Activated naive CD8-positive, alpha-beta T cell treated with anti-CD3 and anti-CD28 coated beads, Interleukin-2, amount 10 ng/mL, durations not matched to agents 7 days and 5 days (primary cell): Measurements from ENCODE around the gene LHX4. TPM values are rescaled to one million over a fixed set of nuclear protein-coding genes. Genes with fewer than 3 reads are reported as not detected.

Experiments
- ATAC-seq: fragments of 150-1000 bp; cut with Tn5 transposase; one replicate; pipeline ENCODE4 v1.10.0; 2021; ENCODE audit warnings: low read depth, moderate library complexity
- POLR2A ChIA-PET: fragments of 350-600 bp; sonication (Branson Sonifier 250); formaldehyde crosslinking; loops from one replicate; lab custom pipeline; 2021; ENCODE audit warnings: antibody characterized with exemption; lab: Charles Lee
- DNase-seq: peaks from one replicate; pipeline ENCODE4 v3.0.0; 2021
- H3K27ac Mint-ChIP-seq: one replicate; pipeline ENCODE4 v1.8.0; 2022; ENCODE audit warnings: mild to moderate bottlenecking, mixed read lengths
- H3K27me3 Mint-ChIP-seq: one replicate; pipeline ENCODE4 v1.8.0; 2022; ENCODE audit warnings: mild to moderate bottlenecking, moderate library complexity, mixed read lengths
- H3K36me3 Mint-ChIP-seq: one replicate; pipeline ENCODE4 v1.8.0; 2021; ENCODE audit warnings: mild to moderate bottlenecking, mixed read lengths
- H3K4me1 Mint-ChIP-seq: one replicate; pipeline ENCODE4 v1.8.0; 2021; ENCODE audit warnings: mixed read lengths
- H3K4me3 Mint-ChIP-seq: one replicate; pipeline ENCODE4 v1.8.0; 2022; ENCODE audit warnings: mild to moderate bottlenecking, moderate library complexity, mixed read lengths
- H3K9me3 Mint-ChIP-seq: one replicate; pipeline ENCODE4 v1.8.0; 2021; ENCODE audit warnings: mixed read lengths
- total RNA-seq, 2 experiments: library from RNA; stranded (reverse); gene quantifications; one replicate each; pipeline ENCODE4 v1.2.3, GENCODE V29; 2021

Gene LHX4
- total RNA-seq, 2 experiments from 2014 or later, result not detected

DNA sequence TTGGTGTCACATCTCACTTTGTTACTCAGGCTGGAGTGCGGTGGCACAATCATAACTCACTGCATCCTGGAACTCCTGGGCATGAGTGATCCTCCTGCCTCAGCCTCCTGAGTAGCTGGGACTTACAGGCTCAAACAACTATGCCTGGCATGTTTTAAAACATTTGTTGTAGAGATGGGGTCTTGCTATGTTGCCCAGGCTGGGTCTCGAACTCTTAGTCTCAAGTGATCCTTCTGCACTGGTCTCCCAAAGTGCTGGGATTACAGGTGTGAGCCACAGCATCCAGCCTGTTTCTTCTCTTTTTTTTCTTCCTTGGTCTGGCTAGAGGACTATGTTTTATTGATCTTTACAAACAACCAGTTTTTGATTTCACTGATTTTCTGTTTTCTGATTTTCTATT, 64.6 kb downstream of the LHX4 start:
- ATAC-seq, result no peak
- no peak overlapping the region for H3K27ac Mint-ChIP-seq
- no peaks in the 10 kb centered on the region for H3K27me3 Mint-ChIP-seq
- DNase-seq, result no peak
- peaks cover 15% of the 10 kb centered on the region for H3K4me1 Mint-ChIP-seq
- peaks cover 4% of the 10 kb centered on the region for H3K9me3 Mint-ChIP-seq
- peaks cover 24% of the 10 kb centered on the region for H3K36me3 Mint-ChIP-seq
- no peak overlapping the region for H3K4me3 Mint-ChIP-seq
- POLR2A ChIA-PET, result no interaction called here

DNA sequence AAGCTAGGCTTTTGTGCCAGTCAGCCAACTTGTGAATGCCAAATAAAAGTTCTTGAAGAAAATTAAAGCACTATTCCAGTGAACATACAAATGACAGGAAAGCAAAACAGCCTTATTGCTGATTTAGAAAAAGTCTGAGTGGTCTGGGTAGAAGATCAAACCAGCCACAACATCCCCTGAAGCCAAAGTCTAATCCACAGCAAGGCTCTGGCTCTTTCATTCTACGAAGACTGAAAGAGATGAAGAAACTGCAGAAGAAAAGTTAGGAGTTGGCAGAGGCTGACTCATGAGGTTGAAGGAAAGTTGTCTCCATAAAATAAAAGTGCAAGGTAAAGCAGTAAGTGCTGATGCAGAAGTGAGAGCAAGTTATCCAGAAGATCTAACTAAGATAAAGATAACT, 65.9 kb downstream of the LHX4 start:
- ATAC-seq, result peak; percentile 33
- POLR2A ChIA-PET, result no interaction called here
- no peaks in the 10 kb centered on the region for H3K27me3 Mint-ChIP-seq

DNA sequence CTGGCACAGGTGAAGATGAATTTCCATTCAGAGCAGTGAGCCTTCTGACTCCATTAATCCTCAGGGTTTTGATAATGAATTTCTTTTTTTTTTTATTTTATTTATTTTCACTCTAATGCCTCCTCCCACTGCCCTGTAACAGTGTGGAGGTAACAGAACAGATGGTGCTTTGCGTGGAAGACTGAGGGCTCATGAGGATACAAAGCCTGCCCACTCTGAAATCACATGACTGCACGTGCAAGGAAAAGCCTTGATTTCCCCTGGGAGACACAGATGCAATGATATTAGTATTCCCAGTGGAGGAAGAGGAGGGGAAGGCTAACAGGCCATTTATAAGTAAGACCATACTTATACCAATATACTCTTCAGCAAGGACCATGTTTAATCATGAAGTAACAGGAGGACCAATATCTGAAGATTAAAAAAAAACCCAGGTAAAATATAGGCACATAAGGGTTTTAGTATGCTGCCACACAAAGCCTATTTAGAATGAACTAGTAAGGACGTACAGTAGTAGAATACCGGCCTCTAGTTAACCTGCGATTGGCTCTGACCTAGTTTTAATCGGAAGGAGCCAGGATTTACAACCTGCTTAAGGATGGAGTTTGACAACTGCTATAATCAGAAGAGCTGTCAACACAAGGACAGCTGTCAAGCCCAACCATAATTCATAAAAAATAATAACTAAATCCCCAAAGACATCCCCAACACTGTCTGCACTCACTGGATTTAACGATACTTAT, 69.6 kb downstream of the LHX4 start:
- no peaks in the 10 kb centered on the region for H3K27me3 Mint-ChIP-seq
- no peak overlapping the region for H3K4me3 Mint-ChIP-seq
- POLR2A ChIA-PET, result no interaction called here
- H3K9me3 Mint-ChIP-seq, result peaks cover 1% of the 10 kb centered on the region
- DNase-seq, result no peak
- peaks cover 13% of the 10 kb centered on the region for H3K4me1 Mint-ChIP-seq
- H3K27ac Mint-ChIP-seq, result no peak overlapping the region
- peaks cover 12% of the 10 kb centered on the region for H3K36me3 Mint-ChIP-seq
- no peak for ATAC-seq

More for the DNA sequence above, 65.9 kb downstream of the LHX4 start:
- no peak overlapping the region for H3K4me3 Mint-ChIP-seq
- DNase-seq, result no peak
- H3K27ac Mint-ChIP-seq, result no peak overlapping the region
- H3K9me3 Mint-ChIP-seq, result peaks cover 4% of the 10 kb centered on the region
- peaks cover 12% of the 10 kb centered on the region for H3K4me1 Mint-ChIP-seq
- peaks cover 21% of the 10 kb centered on the region for H3K36me3 Mint-ChIP-seq

DNA sequence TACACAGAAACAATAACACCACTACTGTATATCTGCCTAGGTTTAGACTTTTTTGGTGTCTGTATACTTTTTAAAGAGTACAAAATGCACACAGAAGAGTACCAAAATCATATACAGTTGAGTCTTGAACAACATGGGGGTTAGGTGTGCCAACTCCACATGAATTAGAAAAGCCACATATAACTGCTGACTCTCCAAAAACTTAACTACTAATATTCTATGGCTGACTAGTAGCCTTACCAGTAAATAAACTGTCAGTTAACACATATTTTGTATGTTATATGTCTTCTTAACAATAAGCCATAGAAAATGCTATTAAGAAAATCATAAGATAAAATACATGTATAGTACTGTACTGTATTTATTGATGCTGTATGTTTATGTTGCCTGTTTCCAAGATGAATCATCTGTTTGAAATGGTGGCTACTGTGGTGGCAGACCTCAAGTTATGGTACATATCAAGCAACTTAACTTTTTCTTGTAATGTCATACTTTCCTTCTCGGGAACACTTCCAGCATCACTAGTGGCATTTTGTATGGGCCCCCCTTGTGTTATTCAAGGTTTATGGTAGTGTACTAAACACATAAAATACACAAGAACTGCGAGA, 71.2 kb downstream of the LHX4 start:
- peaks cover 12% of the 10 kb centered on the region for H3K36me3 Mint-ChIP-seq
- H3K9me3 Mint-ChIP-seq, result no peaks in the 10 kb centered on the region
- POLR2A ChIA-PET, result no interaction called here
- H3K4me1 Mint-ChIP-seq, result peaks cover 7% of the 10 kb centered on the region
- H3K4me3 Mint-ChIP-seq, result no peak overlapping the region
- H3K27ac Mint-ChIP-seq, result no peak overlapping the region
- H3K27me3 Mint-ChIP-seq, result no peaks in the 10 kb centered on the region
- DNase-seq, result no peak
- no peak for ATAC-seq

DNA sequence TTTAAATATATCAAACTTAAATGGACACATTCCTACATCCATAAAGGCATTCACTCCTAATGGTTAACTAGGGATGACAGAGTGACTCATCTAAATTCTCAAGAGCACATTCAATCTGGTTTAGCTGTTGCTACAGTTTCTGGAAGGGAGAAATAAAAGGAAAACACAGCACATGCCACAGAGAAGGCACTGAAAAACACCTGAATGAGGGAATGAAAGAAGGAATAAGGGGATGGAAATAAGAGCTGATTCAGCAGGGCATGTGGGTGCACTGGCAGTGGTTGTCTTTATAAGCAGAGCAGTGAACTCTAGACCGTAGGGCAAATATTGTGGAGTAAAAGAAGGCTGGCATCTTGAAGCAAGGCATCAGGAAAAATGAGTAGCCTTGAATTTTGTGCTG, 79.3 kb downstream of the LHX4 start:
- no peak for DNase-seq
- H3K4me3 Mint-ChIP-seq, result no peak overlapping the region
- ATAC-seq, result no peak
- no peak overlapping the region for H3K27ac Mint-ChIP-seq
- H3K36me3 Mint-ChIP-seq, result peaks cover 20% of the 10 kb centered on the region
- H3K27me3 Mint-ChIP-seq, result no peaks in the 10 kb centered on the region
- peaks cover 3% of the 10 kb centered on the region for H3K9me3 Mint-ChIP-seq
- H3K4me1 Mint-ChIP-seq, result no peaks in the 10 kb centered on the region
- POLR2A ChIA-PET, result no interaction called here

GRCh38 chr1:180310095-180310494, 80.0 kb downstream of the LHX4 start:
- peaks cover 20% of the 10 kb centered on the region for H3K36me3 Mint-ChIP-seq

GRCh38 chr1:180311011-180311730, 81.1 kb downstream of the LHX4 start:
- H3K27me3 Mint-ChIP-seq, result no peaks in the 10 kb centered on the region
- H3K4me3 Mint-ChIP-seq, result no peak overlapping the region
- no peaks in the 10 kb centered on the region for H3K4me1 Mint-ChIP-seq
- POLR2A ChIA-PET, result no interaction called here
- DNase-seq (no peak), ATAC-seq (no peak)
- H3K27ac Mint-ChIP-seq, result no peak overlapping the region
- H3K9me3 Mint-ChIP-seq, result peaks cover 3% of the 10 kb centered on the region
- peaks cover 19% of the 10 kb centered on the region for H3K36me3 Mint-ChIP-seq

More at GRCh38 chr1:180310095-180310494, 80.0 kb downstream of the LHX4 start:
- Mint-ChIP-seq H3K27ac (no peak overlapping the region), H3K4me1 (no peaks in the 10 kb centered on the region), H3K9me3 (peaks cover 3% of the 10 kb centered on the region), H3K4me3 (no peak overlapping the region), H3K27me3 (no peaks in the 10 kb centered on the region)
- no peak for DNase-seq
- no peak for ATAC-seq
- POLR2A ChIA-PET, result no interaction called here

DNA sequence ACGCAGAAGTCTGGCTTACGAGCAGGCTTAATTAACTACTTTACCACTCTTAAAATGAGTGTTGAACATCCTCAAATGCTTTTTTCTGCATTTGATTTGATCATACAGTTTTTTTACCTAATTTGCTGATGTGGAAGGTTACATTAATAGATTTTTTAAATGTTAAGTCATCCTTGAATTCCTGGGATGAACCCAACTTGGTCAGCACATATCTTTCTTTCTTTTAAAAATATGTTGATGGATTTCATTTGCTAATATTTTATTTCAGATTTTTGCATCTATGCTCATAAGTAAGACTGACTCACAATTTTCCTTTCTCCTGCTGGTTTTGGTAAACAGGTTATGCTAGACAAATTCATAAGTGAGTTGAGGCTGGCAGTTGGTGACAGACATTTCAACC, 82.9 kb downstream of the LHX4 start:
- ATAC-seq (no peak), DNase-seq (no peak)
- Mint-ChIP-seq H3K9me3 (no peaks in the 10 kb centered on the region), H3K4me3 (no peak overlapping the region), H3K4me1 (no peaks in the 10 kb centered on the region), H3K27me3 (no peaks in the 10 kb centered on the region), H3K36me3 (peaks cover 13% of the 10 kb centered on the region), H3K27ac (no peak overlapping the region)
- POLR2A ChIA-PET, result no interaction called here

- peaks cover 15% of the 10 kb centered on the region for H3K36me3 Mint-ChIP-seq
- POLR2A ChIA-PET, result no interaction called here
- DNase-seq, result no peak
These were observed 97.0 kb downstream of the LHX4 start for GRCh38 chr1:180327089-180327488.

More at GRCh38 chr1:180327089-180327488, 97.0 kb downstream of the LHX4 start:
- no peak overlapping the region for H3K27ac Mint-ChIP-seq
- H3K9me3 Mint-ChIP-seq, result peaks cover 11% of the 10 kb centered on the region
- H3K4me1 Mint-ChIP-seq, result no peaks in the 10 kb centered on the region
- no peak for ATAC-seq
- H3K4me3 Mint-ChIP-seq, result no peak overlapping the region
- no peaks in the 10 kb centered on the region for H3K27me3 Mint-ChIP-seq

Other genes starting within 250 kb of the LHX4 start
- 10 to 100 TPM; 22.8 to 27.1 TPM for gene QSOX1, start 75.4 kb upstream of the LHX4 start, total RNA-seq